PC-3 (cell line): ENCODE measurements around the gene PADI2. TPM values are rescaled to one million over a fixed set of nuclear protein-coding genes. Genes with fewer than 3 reads are reported as not detected.

Experiments used
- ATAC-seq: fragments of 200-7000 bp; cut with Tn5 transposase; 2 replicates; pipeline ENCODE4 v1.9.1; 2020; ENCODE audit warnings: mild to moderate bottlenecking, moderate library complexity
- BruUV-seq: library from RNA; stranded (reverse); fragments of 400-500 nt; replicated peaks from 2 replicates; lab custom pipeline; 2021; lab: Mats Ljungman, UMichigan
- CTCF ChIA-PET: fragments of 300-600 bp; sonication (Branson Sonifier 250); formaldehyde crosslinking; loops from one replicate; lab custom pipeline; 2022; ENCODE audit warnings: antibody characterized with exemption; lab: Charles Lee
- POLR2A ChIA-PET: fragments of 300-600 bp; sonication (Branson Sonifier 250); formaldehyde crosslinking; loops from one replicate; lab custom pipeline; 2022; ENCODE audit warnings: antibody characterized with exemption; ENCODE audit not compliant: unreplicated experiment; lab: Charles Lee
- DNase-seq: peaks from one replicate; pipeline ENCODE4 v3.0.0-alpha.2; 2015
- H2AFZ ChIP-seq: fragments of 300-600 bp; sonication (generic); 2 replicates; pipeline ENCODE4 v1.6.0; 2016; ENCODE audit warnings: antibody characterized with exemption, low read length
- H3F3A ChIP-seq: fragments of 300-600 bp; sonication (generic); one replicate; pipeline ENCODE4 v1.6.0; 2017; ENCODE audit warnings: antibody characterized with exemption, low read length, control low read depth, mild to moderate bottlenecking; ENCODE audit not compliant: unreplicated experiment
- H3K27ac ChIP-seq: fragments of 300-600 bp; sonication (generic); 2 replicates; pipeline ENCODE4 v1.5.1; 2016; ENCODE audit warnings: mild to moderate bottlenecking, low read length
- H3K27me3 ChIP-seq: fragments of 300-600 bp; sonication (generic); 2 replicates; pipeline ENCODE4 v1.6.1; 2016; ENCODE audit warnings: low read length, mixed read lengths
- H3K36me3 ChIP-seq: fragments of 300-600 bp; sonication (generic); 2 replicates; pipeline ENCODE4 v1.6.1; 2016; ENCODE audit warnings: low read depth, mixed run types, low read length, mixed read lengths
- H3K4me1 ChIP-seq: fragments of 300-600 bp; sonication (generic); 2 replicates; pipeline ENCODE4 v1.5.1; 2016; ENCODE audit warnings: low read length; ENCODE audit not compliant: insufficient read depth
- H3K4me2 ChIP-seq: fragments of 300-600 bp; sonication (generic); 2 replicates; pipeline ENCODE4 v1.6.0; 2016; ENCODE audit warnings: low read length
- H3K4me3 ChIP-seq: fragments of 300-600 bp; sonication (generic); 2 replicates; pipeline ENCODE4 v1.5.1; 2016; ENCODE audit warnings: mild to moderate bottlenecking, low read length, mixed read lengths
- H3K79me2 ChIP-seq: fragments of 300-600 bp; sonication (generic); 2 replicates; pipeline ENCODE4 v1.6.1; 2017; ENCODE audit warnings: low read length, mixed read lengths
- H3K9ac ChIP-seq: fragments of 300-600 bp; sonication (generic); 2 replicates; pipeline ENCODE4 v1.6.0; 2016; ENCODE audit warnings: mild to moderate bottlenecking, low read length
- H3K9me2 ChIP-seq: fragments of 300-600 bp; sonication (generic); replicated peaks from 2 replicates; pipeline ENCODE4 v1.6.1; 2016; ENCODE audit warnings: mixed run types, low read length, mixed read lengths
- H3K9me3 ChIP-seq: fragments of 300-600 bp; sonication (generic); 2 replicates; pipeline ENCODE4 v1.6.1; 2016; ENCODE audit warnings: low read length, mixed read lengths
- H4K20me1 ChIP-seq: fragments of 300-600 bp; sonication (generic); 2 replicates; pipeline ENCODE4 v1.6.1; 2016; ENCODE audit warnings: low read length, mixed read lengths
- EZH2 ChIP-seq: fragments of 300-600 bp; sonication (generic); IDR thresholded peaks from one replicate; pipeline ENCODE4 v1.6.1; 2017; ENCODE audit warnings: antibody characterized with exemption, mild to moderate bottlenecking, low read length; ENCODE audit not compliant: unreplicated experiment
- EZH2phosphoT487 ChIP-seq: fragments of 300-600 bp; sonication (generic); IDR thresholded peaks from 2 replicates; pipeline ENCODE4 v1.6.1; 2018; ENCODE audit warnings: mild to moderate bottlenecking, antibody characterized with exemption, low read length, borderline replicate concordance
- intact Hi-C: fragments of 100-400 bp; cut with micrococcal nuclease; formaldehyde crosslinking; loops from 2 replicates; pipeline ENCODE4 v1.9.0; 2023
- total RNA-seq: library from RNA; depleted of rRNA; stranded (reverse); fragments of >200 nt; gene quantifications from 2 replicates; pipeline ENCODE4 v1.2.3, GENCODE V29; 2014
- TF ChIP-seq, protein P1 (sequence below): fragments of 300-600 bp; sonication (generic); conservative IDR thresholded peaks from 2 replicates; pipeline ENCODE4 v1.5.1; 2017; ENCODE audit warnings: antibody characterized with exemption, low read depth, mild to moderate bottlenecking, low read length

PADI2 gene
- total RNA-seq, 1 experiment from 2014 or later = 2.4 TPM

DNA sequence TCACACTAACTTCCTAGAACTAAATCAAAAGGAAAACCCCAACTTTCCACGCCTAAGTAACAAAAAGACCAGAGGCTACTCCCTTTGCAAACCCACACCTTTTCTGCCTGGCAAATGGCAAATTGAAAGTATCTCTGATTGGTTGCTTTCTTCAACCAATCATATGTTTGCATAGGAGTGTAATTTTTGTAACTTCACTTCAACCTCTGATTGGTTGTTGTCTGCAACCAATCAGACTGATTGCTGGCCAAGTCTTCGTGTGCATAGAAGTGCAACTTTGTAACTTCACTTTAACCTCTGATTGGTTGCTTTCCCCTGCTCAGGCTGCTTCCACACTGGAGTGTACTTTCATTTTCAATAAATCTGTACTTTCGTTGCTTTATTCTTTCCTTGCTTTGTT is 36.9 kb upstream of the PADI2 start:
- no peaks in the 10 kb centered on the region for H3K4me1 ChIP-seq
- DNase-seq (no peak), ATAC-seq (no peak)
- H3K4me3 ChIP-seq = no peak overlapping the region
- intact Hi-C loops = no loop called here
- H3K9ac ChIP-seq = no peak overlapping the region
- H2AFZ ChIP-seq = no peak overlapping the region
- ChIA-PET POLR2A (no interaction called here), CTCF (no interaction called here)
- no peak overlapping the region for H3K27ac ChIP-seq
- H3K79me2 ChIP-seq = no peaks in the 10 kb centered on the region
- H3K27me3 ChIP-seq = no peaks in the 10 kb centered on the region
- no peaks in the 10 kb centered on the region for H3F3A ChIP-seq
- TF ChIP-seq EZH2 (no peak), EZH2phosphoT487 (no peak)
- TF ChIP-seq, protein P1, sequence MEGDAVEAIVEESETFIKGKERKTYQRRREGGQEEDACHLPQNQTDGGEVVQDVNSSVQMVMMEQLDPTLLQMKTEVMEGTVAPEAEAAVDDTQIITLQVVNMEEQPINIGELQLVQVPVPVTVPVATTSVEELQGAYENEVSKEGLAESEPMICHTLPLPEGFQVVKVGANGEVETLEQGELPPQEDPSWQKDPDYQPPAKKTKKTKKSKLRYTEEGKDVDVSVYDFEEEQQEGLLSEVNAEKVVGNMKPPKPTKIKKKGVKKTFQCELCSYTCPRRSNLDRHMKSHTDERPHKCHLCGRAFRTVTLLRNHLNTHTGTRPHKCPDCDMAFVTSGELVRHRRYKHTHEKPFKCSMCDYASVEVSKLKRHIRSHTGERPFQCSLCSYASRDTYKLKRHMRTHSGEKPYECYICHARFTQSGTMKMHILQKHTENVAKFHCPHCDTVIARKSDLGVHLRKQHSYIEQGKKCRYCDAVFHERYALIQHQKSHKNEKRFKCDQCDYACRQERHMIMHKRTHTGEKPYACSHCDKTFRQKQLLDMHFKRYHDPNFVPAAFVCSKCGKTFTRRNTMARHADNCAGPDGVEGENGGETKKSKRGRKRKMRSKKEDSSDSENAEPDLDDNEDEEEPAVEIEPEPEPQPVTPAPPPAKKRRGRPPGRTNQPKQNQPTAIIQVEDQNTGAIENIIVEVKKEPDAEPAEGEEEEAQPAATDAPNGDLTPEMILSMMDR = no peak
- no peak overlapping the region for H3K4me2 ChIP-seq
- no peaks in the 10 kb centered on the region for H3K9me2 ChIP-seq
- H3K36me3 ChIP-seq = no peaks in the 10 kb centered on the region
- no peaks in the 10 kb centered on the region for H4K20me1 ChIP-seq
- no TSS peak for BruUV-seq
- peaks cover 4% of the 10 kb centered on the region; the same call in 1 of the 2 replicates for H3K9me3 ChIP-seq

DNA sequence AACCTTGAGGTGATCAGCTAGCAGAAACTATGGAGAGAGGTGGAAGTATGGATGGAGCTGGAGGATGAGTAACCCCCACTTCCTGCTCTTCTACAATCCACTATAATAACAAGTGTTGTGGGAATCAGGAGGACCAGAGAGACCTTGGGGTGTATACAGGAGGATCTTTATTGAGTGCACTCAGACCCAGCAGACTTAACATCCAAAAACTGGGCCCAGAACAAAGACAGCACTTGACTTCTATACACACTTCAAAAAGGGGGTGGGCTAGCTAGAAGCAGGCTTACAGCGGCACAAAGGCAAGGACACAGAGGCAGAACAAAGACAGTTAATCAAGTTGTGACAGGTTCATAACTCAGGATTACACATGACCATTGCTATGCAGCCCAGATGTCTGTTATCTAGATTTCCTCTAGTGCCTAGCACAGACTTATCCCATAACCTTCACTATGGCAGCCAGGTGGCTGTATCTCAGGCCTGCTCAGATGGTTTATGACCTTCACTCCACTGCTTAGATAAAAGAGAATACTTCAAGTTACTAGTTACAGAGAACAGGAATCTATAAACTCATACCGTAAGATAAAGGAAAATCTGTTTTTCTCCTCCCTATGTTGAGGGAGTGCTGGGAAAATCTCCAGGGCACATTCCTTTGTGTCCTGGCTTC is 36.1 kb upstream of the PADI2 start:
- H3K9ac ChIP-seq = no peak overlapping the region
- BruUV-seq = no TSS peak
- H3K27me3 ChIP-seq = no peaks in the 10 kb centered on the region
- no peak for ATAC-seq
- H3F3A ChIP-seq = no peaks in the 10 kb centered on the region
- H4K20me1 ChIP-seq = no peaks in the 10 kb centered on the region
- H3K9me2 ChIP-seq = no peaks in the 10 kb centered on the region
- CTCF ChIA-PET = no interaction called here
- POLR2A ChIA-PET = no interaction called here
- no peak overlapping the region for H3K4me3 ChIP-seq
- DNase-seq = no peak
- no peak overlapping the region for H3K4me2 ChIP-seq
- H3K4me1 ChIP-seq = no peaks in the 10 kb centered on the region
- H3K27ac ChIP-seq = no peak overlapping the region
- intact Hi-C loops = no loop called here
- no peaks in the 10 kb centered on the region for H3K36me3 ChIP-seq
- TF ChIP-seq EZH2phosphoT487 = no peak
- TF ChIP-seq, protein P1 = no peak
- no peak for TF ChIP-seq EZH2
- no peaks in the 10 kb centered on the region for H3K79me2 ChIP-seq
- H3K9me3 ChIP-seq = peaks cover 4% of the 10 kb centered on the region; the same call in 1 of the 2 replicates
- no peak overlapping the region for H2AFZ ChIP-seq

DNA sequence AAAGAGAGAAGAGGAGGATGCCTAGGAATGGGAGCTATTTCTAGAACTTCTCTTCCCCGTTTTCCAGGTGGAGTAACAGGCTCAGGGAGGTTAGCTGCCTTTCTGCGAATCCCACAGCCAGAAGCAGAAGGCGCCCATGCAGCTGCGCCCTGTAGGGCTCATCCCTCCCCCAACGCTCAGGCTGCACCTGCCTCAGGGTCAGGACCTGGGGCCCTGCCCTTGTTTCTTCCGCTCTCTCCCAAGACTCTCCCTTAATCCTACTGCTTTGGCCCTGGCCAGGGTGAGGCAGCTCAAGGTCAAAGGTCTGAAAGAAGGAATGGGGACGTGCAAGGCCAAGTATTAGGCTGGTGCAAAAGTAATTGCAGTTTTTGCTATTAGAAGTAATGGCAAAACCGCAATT is 30.5 kb upstream of the PADI2 start:
- ChIA-PET POLR2A (no interaction called here), CTCF (no interaction called here)
- no peaks in the 10 kb centered on the region for H3K36me3 ChIP-seq
- H3K4me3 ChIP-seq = no peak overlapping the region
- no peaks in the 10 kb centered on the region for H3K27me3 ChIP-seq
- no peaks in the 10 kb centered on the region for H3F3A ChIP-seq
- H4K20me1 ChIP-seq = no peaks in the 10 kb centered on the region
- H2AFZ ChIP-seq = no peak overlapping the region
- H3K9me3 ChIP-seq = peaks cover under 1% of the 10 kb centered on the region; the same call in 1 of the 2 replicates
- H3K27ac ChIP-seq = no peak overlapping the region
- H3K4me2 ChIP-seq = no peak overlapping the region
- BruUV-seq = no TSS peak
- ATAC-seq (no peak), DNase-seq (no peak)
- H3K79me2 ChIP-seq = no peaks in the 10 kb centered on the region
- H3K9ac ChIP-seq = no peak overlapping the region
- H3K4me1 ChIP-seq = no peaks in the 10 kb centered on the region
- intact Hi-C loops = no loop called here
- no peaks in the 10 kb centered on the region for H3K9me2 ChIP-seq
- TF ChIP-seq EZH2 = no peak
- TF ChIP-seq, protein P1 = no peak
- no peak for TF ChIP-seq EZH2phosphoT487
